ENCODE data around the gene FAM229B.

FAM229B gene

GRCh38 chr6:112144145-112144926, 56.9 kb downstream of the FAM229B start:
- no peak for DNase-seq

DNA sequence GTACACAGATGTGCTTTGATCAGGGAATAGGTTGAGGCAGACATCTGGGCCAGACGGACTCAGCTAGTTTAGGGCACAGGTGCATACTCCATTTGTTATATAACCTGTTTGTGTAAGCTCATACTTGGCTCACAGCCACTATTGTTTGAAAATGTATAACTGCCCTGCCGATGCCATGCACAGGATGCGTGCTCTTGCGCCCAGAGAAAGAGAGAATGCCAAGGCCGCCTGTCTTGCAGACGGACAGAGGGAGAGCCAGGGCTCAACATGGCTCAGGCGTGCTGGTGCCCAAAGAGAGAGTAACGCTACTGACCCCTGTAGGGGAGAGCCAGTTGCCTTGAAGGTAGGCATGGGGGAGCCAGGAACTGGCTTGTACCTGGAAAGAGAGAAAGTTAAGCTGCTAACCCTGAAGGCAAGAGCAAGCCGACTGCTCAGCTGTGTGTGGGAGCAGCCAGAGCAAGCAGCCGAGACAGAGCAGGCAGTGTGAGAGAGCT, 57.7 kb downstream of the FAM229B start:
- no peak for DNase-seq

- DNase-seq, result no peak
These were observed 60.7 kb downstream of the FAM229B start for GRCh38 chr6:112148103-112148502.

GRCh38 chr6:112149236-112149635, 61.8 kb downstream of the FAM229B start:
- no peak for DNase-seq

DNA sequence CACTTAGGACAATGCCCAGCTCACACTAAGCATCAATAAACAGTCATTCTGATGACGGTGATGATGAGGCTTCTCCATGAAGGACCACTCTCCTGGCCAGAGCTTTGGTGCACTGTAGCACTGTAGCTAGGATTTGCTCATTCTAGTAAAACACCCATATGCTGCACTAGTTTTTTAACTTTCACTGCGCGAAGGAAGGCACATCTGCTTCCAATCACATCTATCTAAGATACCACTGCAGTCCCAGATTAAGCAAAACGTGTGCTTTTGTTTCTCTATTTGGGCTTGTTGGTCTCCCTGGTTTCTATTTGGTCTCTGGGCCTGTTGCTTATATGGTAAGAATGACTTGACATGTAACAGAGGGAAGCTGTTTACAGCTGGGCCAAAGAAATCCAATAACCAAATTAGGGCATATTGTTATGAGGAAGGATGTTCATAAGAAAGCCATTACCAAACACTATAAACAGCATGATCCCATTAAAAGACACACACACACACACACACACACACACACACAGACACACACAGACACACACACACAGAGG, 62.4 kb downstream of the FAM229B start:
- no peak for DNase-seq

DNA sequence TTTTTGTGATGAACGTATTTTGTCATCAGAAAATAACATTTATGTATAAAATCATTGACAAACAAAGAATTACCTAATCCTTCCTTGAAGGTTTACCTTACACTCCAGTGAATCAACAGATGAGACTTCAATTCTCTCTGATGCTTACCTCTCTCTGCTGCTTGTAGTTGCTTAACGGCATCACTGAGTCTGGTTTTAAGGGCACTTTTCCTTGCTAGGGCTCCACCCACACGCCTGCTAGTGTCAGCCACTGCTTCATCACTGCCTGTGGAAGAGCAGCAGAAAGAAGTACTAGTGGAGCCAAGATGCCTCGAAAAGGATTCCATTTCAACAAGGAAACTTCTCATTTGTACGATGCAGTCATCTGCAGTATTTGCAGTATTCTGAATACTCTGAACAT, 63.0 kb downstream of the FAM229B start:
- DNase-seq, result no peak

Measured in SIG-M5 (cell line).